Common myeloid progenitor, CD34-positive (primary cell): ENCODE results near the gene CNMD.
A peak's percentile ranks its signal among the peaks of the same experiment; 100 is the strongest.

ENCODE experiments used
- CTCF ChIA-PET: fragments of 350-600 bp; sonication (Branson Sonifier 250); formaldehyde crosslinking; loops from one replicate; lab custom pipeline; 2021; ENCODE audit warnings: antibody characterized with exemption; lab: Charles Lee
- POLR2A ChIA-PET: fragments of 350-600 bp; sonication (Branson Sonifier 250); formaldehyde crosslinking; loops from one replicate; lab custom pipeline; 2021; ENCODE audit warnings: antibody characterized with exemption; lab: Charles Lee
- DNase-seq, 3 donors: peaks; one replicate each; pipeline versions ENCODE4 v3.0.0 to v3.0.0-alpha.2; 2013
- H3K27ac ChIP-seq, 2 experiments: 1 replicate in 1 of 2; 2 replicates in 1 of 2; pipeline ENCODE4 v1.7.0; 2013; ENCODE audit warnings: inconsistent platforms in 2 of 2, low read length in 2 of 2, mild to moderate bottlenecking in 2 of 2, low read depth in 1 of 2, moderate library complexity in 1 of 2; ENCODE audit not compliant: severe bottlenecking in 2 of 2, insufficient read depth in 1 of 2, poor library complexity in 1 of 2
- H3K27me3 ChIP-seq, 5 experiments: replicated peaks in 2 of 5; 1 replicate in 3 of 5; 2 replicates in 2 of 5; pipeline versions ENCODE4 v1.6.1 to v1.7.0; 2013; ENCODE audit warnings: low read length in 4 of 5, mild to moderate bottlenecking in 2 of 5, moderate library complexity in 2 of 5, inconsistent platforms in 1 of 5; ENCODE audit not compliant: insufficient read depth in 5 of 5, control insufficient read depth in 4 of 5
- H3K36me3 ChIP-seq, 4 experiments: 1 replicate in 2 of 4; 2 replicates in 2 of 4; pipeline versions ENCODE4 v1.6.1 to v1.7.0; 2013; ENCODE audit warnings: low read length in 3 of 4, control low read depth in 1 of 4, mild to moderate bottlenecking in 1 of 4; ENCODE audit not compliant: control insufficient read depth in 4 of 4, insufficient read depth in 4 of 4
- H3K4me1 ChIP-seq, 4 experiments: 1 replicate in 3 of 4; 2 replicates in 1 of 4; pipeline versions ENCODE4 v1.6.1 to v1.7.1; 2013; ENCODE audit warnings: low read length in 3 of 4, mild to moderate bottlenecking in 3 of 4, control low read depth in 1 of 4, inconsistent platforms in 1 of 4, moderate library complexity in 1 of 4; ENCODE audit not compliant: control insufficient read depth in 4 of 4, insufficient read depth in 4 of 4; ENCODE audit errors: control extremely low read depth in 1 of 4
- H3K4me3 ChIP-seq, 7 experiments: 1 replicate in 4 of 7; 2 replicates in 3 of 7; pipeline versions ENCODE4 v1.5.1 to v1.7.0; 2013; ENCODE audit warnings: mild to moderate bottlenecking in 7 of 7, low read length in 6 of 7, moderate library complexity in 6 of 7, inconsistent platforms in 2 of 7, low read depth in 2 of 7, control low read depth in 1 of 7; ENCODE audit not compliant: insufficient read depth in 4 of 7, control insufficient read depth in 1 of 7; ENCODE audit errors: extremely low read depth in 1 of 7
- H3K9me3 ChIP-seq, 5 experiments: 1 replicate in 4 of 5; 2 replicates in 1 of 5; pipeline versions ENCODE4 v1.6.1 to v1.7.1; 2013; ENCODE audit warnings: low read length in 4 of 5, mild to moderate bottlenecking in 2 of 5, inconsistent platforms in 1 of 5, low read depth in 1 of 5, moderate library complexity in 1 of 5; ENCODE audit not compliant: control insufficient read depth in 4 of 5, insufficient read depth in 2 of 5; ENCODE audit errors: control extremely low read depth in 1 of 5
- WGBS: methylation state at CpG from one replicate; pipeline ENCODE4 v1.1.5; 2013; ENCODE audit not compliant: insufficient coverage; 5-methylcytosine and 5-hydroxymethylcytosine counted together

The CNMD gene

DNA sequence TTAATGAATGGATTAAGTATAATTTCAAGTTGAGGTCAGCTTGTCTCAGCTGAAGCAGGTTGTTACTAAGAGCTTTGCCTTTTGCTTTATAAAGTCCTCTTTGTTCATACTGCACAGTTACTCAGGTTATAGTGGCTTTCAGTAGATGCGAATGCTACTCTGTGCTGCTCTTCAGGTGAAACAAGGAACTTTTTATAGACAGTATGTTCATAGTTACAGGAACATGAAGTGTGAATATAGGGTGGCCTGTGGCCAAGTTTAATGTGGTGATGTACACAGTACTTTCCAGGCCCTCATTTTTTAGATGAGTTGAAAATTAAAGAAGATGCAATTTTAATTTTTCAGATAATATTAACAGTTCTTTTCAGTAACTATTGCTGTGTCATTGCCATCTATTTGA lies 66.2 kb downstream of the CNMD start:
- Histone ChIP-seq H3K36me3 (peaks cover 6 to 35% (median 11%) of the 10 kb centered on the region in 4 experiments), H3K4me1 (peaks cover 0 to 14% (median 1%) of the 10 kb centered on the region in 4 experiments), H3K27ac (no peak overlapping the region), H3K9me3 (no peaks in the 10 kb centered on the region), H3K4me3 (no peak overlapping the region), H3K27me3 (no peaks in the 10 kb centered on the region)
- ChIA-PET CTCF (interaction anchor here (0.8 to 1.0 kb wide), 2 partner anchors 11 to 12 kb away, joined by 3 read pairs; no protein-coding TSS in a partner anchor), POLR2A (no interaction called here)
- DNase-seq, result peak in 2 of 3 donors; percentile 50 to 62
- WGBS, result 100% methylated on average over 1 of the region's 1 CpG

DNA sequence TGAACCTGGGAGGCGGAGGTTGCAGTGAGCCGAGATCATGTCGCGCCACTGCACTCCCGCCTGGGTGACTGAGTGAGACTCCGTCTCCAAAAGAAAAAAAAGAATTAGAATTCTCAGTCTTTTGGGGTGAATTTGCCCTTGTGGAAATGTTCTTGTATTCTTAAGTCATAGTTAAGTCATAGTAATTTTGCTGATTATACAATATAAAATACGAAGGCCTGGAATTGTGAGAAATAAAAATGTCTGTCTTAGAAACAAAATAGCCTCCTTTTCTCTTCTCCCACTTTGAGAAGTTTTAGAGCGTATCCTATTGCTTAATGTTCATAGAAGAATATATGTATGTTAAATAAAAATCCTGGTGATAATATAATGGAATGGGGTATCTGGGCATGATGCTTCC lies 68.9 kb downstream of the CNMD start:
- Histone ChIP-seq H3K9me3 (no peaks in the 10 kb centered on the region), H3K27ac (no peak overlapping the region), H3K4me1 (peaks cover 0 to 14% (median 1%) of the 10 kb centered on the region in 4 experiments), H3K27me3 (no peaks in the 10 kb centered on the region), H3K36me3 (peaks cover 8 to 38% (median 18%) of the 10 kb centered on the region in 4 experiments), H3K4me3 (no peak overlapping the region)
- ChIA-PET POLR2A (interaction anchor here (0.7 kb wide), 1 partner anchor 17 kb away, joined by 3 read pairs; no protein-coding TSS in a partner anchor), CTCF (interaction anchor here (0.7 to 2.1 kb wide), 4 partner anchors 18 to 273 kb away, joined by 3 to 6 read pairs (median 4); no protein-coding TSS in a partner anchor)
- no peak for DNase-seq
- WGBS, result 97% methylated on average over 5 of the region's 8 CpGs

DNA sequence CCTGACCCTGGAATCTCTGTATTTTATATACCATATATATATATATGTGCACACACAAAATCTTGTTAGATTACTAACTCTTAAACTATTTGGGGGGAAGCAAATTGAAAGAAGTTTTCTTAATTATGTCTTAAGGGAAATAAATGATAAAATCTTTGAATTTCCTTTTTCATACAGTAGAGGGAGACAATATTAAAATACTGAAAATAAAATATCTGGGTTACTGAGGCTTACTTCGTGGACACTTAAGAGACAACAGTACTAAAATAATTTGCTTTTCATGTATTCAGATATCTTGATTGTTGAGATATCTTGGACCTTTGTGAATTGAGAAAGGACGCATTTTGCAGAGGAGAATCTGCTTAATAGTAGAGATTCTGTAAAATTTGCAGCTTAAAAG lies 69.9 kb downstream of the CNMD start:
- peak; percentile 17 to 45 (median 42) for DNase-seq
- POLR2A ChIA-PET, result no interaction called here
- no peaks in the 10 kb centered on the region for H3K9me3 ChIP-seq
- H3K4me3 ChIP-seq, result no peak overlapping the region
- WGBS, result no CpG with 5 or more reads among the region's 2 CpGs
- CTCF ChIA-PET, result interaction anchor here (0.6 to 1.0 kb wide), 4 partner anchors 12 to 29 kb away, joined by 3 read pairs; no protein-coding TSS in a partner anchor
- no peaks in the 10 kb centered on the region for H3K27me3 ChIP-seq
- H3K4me1 ChIP-seq, result peaks cover 0 to 14% (median 1%) of the 10 kb centered on the region in 4 experiments
- peaks cover 7 to 45% (median 21%) of the 10 kb centered on the region in 4 experiments for H3K36me3 ChIP-seq
- H3K27ac ChIP-seq, result no peak overlapping the region

DNA sequence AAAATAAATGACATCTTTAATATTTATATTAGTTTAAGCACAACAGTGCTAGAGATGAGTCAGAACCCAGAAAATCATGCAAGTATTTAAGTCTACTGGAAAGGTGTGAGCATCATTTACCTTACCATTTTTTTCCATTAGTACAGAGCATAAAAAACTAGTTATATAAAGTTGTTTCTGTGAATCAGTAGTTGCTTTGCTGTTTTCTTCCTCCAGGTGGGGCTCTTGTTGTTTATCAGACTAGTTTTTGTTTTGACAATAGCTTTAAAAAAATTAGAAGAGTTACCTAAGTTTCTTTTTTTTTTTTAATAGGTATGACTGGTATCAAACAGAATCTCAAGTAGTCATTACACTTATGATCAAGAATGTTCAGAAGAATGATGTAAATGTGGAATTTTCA lies 74.3 kb downstream of the CNMD start:
- Histone ChIP-seq H3K4me3 (no peak overlapping the region), H3K27me3 (no peaks in the 10 kb centered on the region), H3K27ac (no peak overlapping the region), H3K4me1 (no peaks in the 10 kb centered on the region), H3K36me3 (peaks cover 10 to 67% (median 45%) of the 10 kb centered on the region in 4 experiments), H3K9me3 (no peaks in the 10 kb centered on the region)
- CTCF ChIA-PET, result interaction anchor here (0.8 to 5.0 kb wide), 20 partner anchors 8 to 486 kb away, joined by 3 to 32 read pairs (median 4); partner anchors contain the start of genes CNMD, PCDH8 and SUGT1
- DNase-seq, result peak; percentile 46 to 71 (median 67)
- POLR2A ChIA-PET, result interaction anchor here (1.4 kb wide), 1 partner anchor 12 kb away, joined by 4 read pairs; the partner anchor contains the start of gene SUGT1

GRCh38 chr13:52664272-52664671 lies 75.3 kb downstream of the CNMD start:
- no peak overlapping the region for H3K4me3 ChIP-seq
- no peaks in the 10 kb centered on the region for H3K27me3 ChIP-seq
- DNase-seq, result no peak
- CTCF ChIA-PET, result interaction anchor here (1.0 to 5.0 kb wide), 11 partner anchors 11 to 183 kb away, joined by 3 to 32 read pairs (median 6); partner anchors contain the start of genes CNMD, PCDH8 and SUGT1
- no peaks in the 10 kb centered on the region for H3K9me3 ChIP-seq
- no peak overlapping the region for H3K27ac ChIP-seq
- no peaks in the 10 kb centered on the region for H3K4me1 ChIP-seq
- peaks cover 10 to 74% (median 45%) of the 10 kb centered on the region in 4 experiments for H3K36me3 ChIP-seq
- POLR2A ChIA-PET, result interaction anchor here (1.4 kb wide), 1 partner anchor 11 kb away, joined by 4 read pairs; the partner anchor contains the start of gene SUGT1
- 100% methylated on average over 2 of the region's 4 CpGs for WGBS

DNA sequence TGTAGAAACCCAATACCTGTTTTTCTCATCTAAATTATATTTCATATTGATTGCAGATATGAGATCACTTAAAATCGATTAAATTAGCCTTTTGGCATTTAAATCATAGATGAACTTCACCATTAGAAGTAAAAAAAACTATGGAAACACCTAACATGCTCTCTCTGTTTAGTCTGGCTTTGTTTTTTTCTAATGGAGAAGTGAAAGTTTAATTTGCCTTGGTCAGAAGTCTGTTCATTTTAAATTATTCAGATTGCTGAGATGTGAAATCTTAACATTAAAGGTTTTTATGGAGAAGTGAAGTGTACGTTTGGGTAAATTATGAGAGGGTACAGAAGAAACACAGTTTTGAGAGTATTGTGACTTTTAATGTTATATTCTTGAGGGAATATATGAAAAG lies 80.3 kb downstream of the CNMD start:
- Histone ChIP-seq H3K9me3 (no peaks in the 10 kb centered on the region), H3K27ac (no peak overlapping the region), H3K4me1 (peaks cover 0 to 5% (median under 1%) of the 10 kb centered on the region in 4 experiments), H3K36me3 (peaks cover 8 to 46% (median 26%) of the 10 kb centered on the region in 4 experiments), H3K4me3 (no peak overlapping the region), H3K27me3 (no peaks in the 10 kb centered on the region)
- ChIA-PET POLR2A (no interaction called here), CTCF (interaction anchor here (2.7 kb wide), 1 partner anchor 51 kb away, joined by 7 read pairs; no protein-coding TSS in a partner anchor)
- 89% methylated on average over 1 of the region's 2 CpGs for WGBS
- no peak for DNase-seq
